ENCODE measurements around the gene MAP7. TPM values are rescaled to one million over a fixed set of nuclear protein-coding genes. Genes with fewer than 3 reads are reported as not detected.
"Not testable (repeated sequence)": the region's sequence is repeated elsewhere in the genome, so short reads cannot be mapped to it uniquely, and the experiment has no call there.

Gene MAP7
- total RNA-seq, 2 experiments from 2014 or later = not detected

DNA sequence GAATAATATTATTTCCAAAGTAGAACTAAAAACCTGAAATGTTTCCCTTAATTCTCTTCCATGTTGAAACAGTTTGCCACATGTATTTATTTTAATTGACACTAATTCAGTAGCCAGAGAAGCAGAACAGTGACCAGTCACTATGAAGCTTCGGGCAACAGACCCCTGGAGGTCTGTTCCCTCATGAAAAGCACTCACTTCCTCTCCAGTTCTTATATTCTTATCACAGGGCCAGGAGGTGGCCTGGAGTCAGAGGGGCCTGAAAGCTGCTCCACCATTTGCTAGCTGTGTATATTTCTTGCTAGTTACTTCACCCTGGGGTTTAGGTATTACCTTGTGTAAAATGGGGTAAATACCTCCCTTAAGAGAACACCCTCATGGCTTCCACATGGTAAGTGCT lies 49.1 kb downstream of the MAP7 start:
- H3K79me2 ChIP-seq (ENCODE audit: insufficient read depth, low read depth, low read length) = no peaks in the 10 kb centered on the region
- H3K27ac ChIP-seq (ENCODE audit: low read depth, low read length, poor library complexity, severe bottlenecking) = no peak overlapping the region
- no peaks in the 10 kb centered on the region for H4K20me1 ChIP-seq (ENCODE audit: insufficient read depth, low read length)
- intact Hi-C loops (cut with micrococcal nuclease; ENCODE audit: unreplicated experiment) = no loop called here
- no peak for DNase-seq (ENCODE audit: low spot score)
- no TSS peak for BruUV-seq (replicated peaks)
- CTCF ChIA-PET (ENCODE audit: unreplicated experiment) = no interaction called here
- no peak overlapping the region for H2AFZ ChIP-seq (ENCODE audit: low read length)
- H3K4me3 ChIP-seq (ENCODE audit: low read depth, low read length, poor library complexity, severe bottlenecking) = no peak overlapping the region
- no peaks in the 10 kb centered on the region for H3K9me3 ChIP-seq (ENCODE audit: low read length)
- no peaks in the 10 kb centered on the region for H3K36me3 ChIP-seq (ENCODE audit: insufficient read depth, low read length)
- H3K4me1 ChIP-seq (ENCODE audit: insufficient read depth, low read length, poor library complexity, severe bottlenecking) = no peaks in the 10 kb centered on the region
- no peaks in the 10 kb centered on the region for H3K9me2 ChIP-seq (ENCODE audit: insufficient read depth, low read length)
- POLR2A ChIA-PET = interaction anchor here (0.5 to 0.6 kb wide), 2 partner anchors 220 to 431 kb away, joined by 3 read pairs; no protein-coding TSS in a partner anchor
- no peak for TF ChIP-seq CTCF (conservative IDR thresholded peaks at IDR 0.05; ENCODE audit: low read length)
- TF ChIP-seq EZH2phosphoT487 (IDR thresholded peaks at IDR 0.05; ENCODE audit: borderline replicate concordance, low read depth, low read length) = no peak
- no peak overlapping the region for H3K4me2 ChIP-seq (ENCODE audit: low read length)

DNA sequence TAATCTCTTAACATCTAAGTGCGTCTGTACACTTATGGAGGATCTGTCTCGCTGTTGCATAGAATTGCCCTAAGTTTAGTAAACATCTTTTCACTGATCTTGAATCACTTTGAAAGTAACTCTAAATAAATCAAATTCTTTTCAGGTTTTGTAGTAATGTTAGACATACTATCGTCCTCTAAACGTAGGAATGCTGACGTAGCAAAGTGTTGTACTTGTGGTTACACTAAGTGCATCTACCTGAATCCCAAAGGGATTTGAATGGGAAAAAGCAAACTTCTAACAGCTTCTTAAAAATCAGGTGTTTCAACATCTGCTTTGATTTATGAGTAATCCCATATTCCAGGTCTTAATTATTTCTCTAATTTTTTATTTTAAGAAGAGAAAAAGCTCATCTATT lies 49.8 kb downstream of the MAP7 start:
- Histone ChIP-seq H3K9me2 (ENCODE audit: insufficient read depth, low read length) (no peaks in the 10 kb centered on the region), H3K4me1 (ENCODE audit: insufficient read depth, low read length, poor library complexity, severe bottlenecking) (no peaks in the 10 kb centered on the region), H3K36me3 (ENCODE audit: insufficient read depth, low read length) (no peaks in the 10 kb centered on the region), H3K4me3 (ENCODE audit: low read depth, low read length, poor library complexity, severe bottlenecking) (no peak overlapping the region), H2AFZ (ENCODE audit: low read length) (no peak overlapping the region), H3K9me3 (ENCODE audit: low read length) (no peaks in the 10 kb centered on the region), H4K20me1 (ENCODE audit: insufficient read depth, low read length) (no peaks in the 10 kb centered on the region), H3K27ac (ENCODE audit: low read depth, low read length, poor library complexity, severe bottlenecking) (no peak overlapping the region), H3K4me2 (ENCODE audit: low read length) (no peak overlapping the region), H3K79me2 (ENCODE audit: insufficient read depth, low read depth, low read length) (no peaks in the 10 kb centered on the region)
- no TSS peak for BruUV-seq (replicated peaks)
- POLR2A ChIA-PET = interaction anchor here (0.6 kb wide), 1 partner anchor 219 kb away, joined by 3 read pairs; no protein-coding TSS in a partner anchor
- no peak for DNase-seq (ENCODE audit: low spot score)
- TF ChIP-seq CTCF (conservative IDR thresholded peaks at IDR 0.05; ENCODE audit: low read length) = no peak
- TF ChIP-seq EZH2phosphoT487 (IDR thresholded peaks at IDR 0.05; ENCODE audit: borderline replicate concordance, low read depth, low read length) = no peak
- intact Hi-C loops (cut with micrococcal nuclease; ENCODE audit: unreplicated experiment) = no loop called here
- CTCF ChIA-PET (ENCODE audit: unreplicated experiment) = no interaction called here

- H3K27ac ChIP-seq (ENCODE audit: low read depth, low read length, poor library complexity, severe bottlenecking) = no peak overlapping the region
- H2AFZ ChIP-seq (ENCODE audit: low read length) = no peak overlapping the region
- no peaks in the 10 kb centered on the region for H3K36me3 ChIP-seq (ENCODE audit: insufficient read depth, low read length)
- DNase-seq (ENCODE audit: low spot score) = no peak
- no peaks in the 10 kb centered on the region for H3K79me2 ChIP-seq (ENCODE audit: insufficient read depth, low read depth, low read length)
- ChIA-PET CTCF (ENCODE audit: unreplicated experiment) (no interaction called here), POLR2A (no interaction called here)
- no peak overlapping the region for H3K4me2 ChIP-seq (ENCODE audit: low read length)
- no TSS peak for BruUV-seq (replicated peaks)
- H3K4me3 ChIP-seq (ENCODE audit: low read depth, low read length, poor library complexity, severe bottlenecking) = no peak overlapping the region
- no peaks in the 10 kb centered on the region for H3K4me1 ChIP-seq (ENCODE audit: insufficient read depth, low read length, poor library complexity, severe bottlenecking)
- H3K9me2 ChIP-seq (ENCODE audit: insufficient read depth, low read length) = no peaks in the 10 kb centered on the region
- TF ChIP-seq CTCF (conservative IDR thresholded peaks at IDR 0.05; ENCODE audit: low read length) = no peak
- TF ChIP-seq EZH2phosphoT487 (IDR thresholded peaks at IDR 0.05; ENCODE audit: borderline replicate concordance, low read depth, low read length) = no peak
- intact Hi-C loops (cut with micrococcal nuclease; ENCODE audit: unreplicated experiment) = no loop called here
- no peaks in the 10 kb centered on the region for H4K20me1 ChIP-seq (ENCODE audit: insufficient read depth, low read length)
- no peaks in the 10 kb centered on the region for H3K9me3 ChIP-seq (ENCODE audit: low read length)
Observed at GRCh38 chr6:136499370-136499769, 50.9 kb downstream of the MAP7 start.

DNA sequence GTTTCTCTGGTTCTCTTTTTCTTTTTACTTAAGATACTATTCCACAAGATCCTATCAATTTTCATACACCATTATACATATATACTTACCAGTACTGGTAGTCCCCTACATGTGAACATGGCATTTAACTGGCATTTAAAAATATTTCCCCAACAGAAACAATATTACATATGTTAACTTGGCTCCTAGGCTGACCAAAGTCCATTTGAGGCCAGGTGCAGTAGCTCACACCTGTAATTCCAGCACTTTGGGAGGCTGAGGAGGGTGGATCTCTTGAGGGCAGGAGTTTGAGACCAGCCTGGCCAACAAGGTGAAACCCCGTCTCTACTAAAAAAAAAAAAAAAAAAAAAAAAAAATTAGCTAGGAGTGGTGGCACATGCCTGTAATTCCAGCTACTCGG lies 53.8 kb downstream of the MAP7 start:
- intact Hi-C loops (cut with micrococcal nuclease; ENCODE audit: unreplicated experiment); H3K9me2 ChIP-seq (ENCODE audit: insufficient read depth, low read length): not testable (repeated sequence)

More for the DNA sequence above, 53.8 kb downstream of the MAP7 start:
- H3K4me1 ChIP-seq (ENCODE audit: insufficient read depth, low read length, poor library complexity, severe bottlenecking); BruUV-seq (replicated peaks); CTCF ChIA-PET (ENCODE audit: unreplicated experiment); H3K79me2 ChIP-seq (ENCODE audit: insufficient read depth, low read depth, low read length); DNase-seq (ENCODE audit: low spot score); H3K4me3 ChIP-seq (ENCODE audit: low read depth, low read length, poor library complexity, severe bottlenecking); H3K36me3 ChIP-seq (ENCODE audit: insufficient read depth, low read length); H3K27ac ChIP-seq (ENCODE audit: low read depth, low read length, poor library complexity, severe bottlenecking); H3K9me3 ChIP-seq (ENCODE audit: low read length); H4K20me1 ChIP-seq (ENCODE audit: insufficient read depth, low read length); H2AFZ ChIP-seq (ENCODE audit: low read length); H3K4me2 ChIP-seq (ENCODE audit: low read length): not testable (repeated sequence)
- POLR2A ChIA-PET = interaction anchor here (0.6 kb wide), 2 partner anchors 48 to 312 kb away, joined by 3 read pairs; no protein-coding TSS in a partner anchor
